HG03565 (cell line): ENCODE data around the gene HOXD8.

Source experiments
- ATAC-seq: cut with Tn5 transposase; IDR thresholded peaks from one replicate; pipeline ENCODE4 v1.9.1; 2021; ENCODE audit warnings: mild to moderate bottlenecking, moderate library complexity; ENCODE audit not compliant: unreplicated experiment

The HOXD8 gene

GRCh38 chr2:176128172-176128981, 1.1 kb upstream of the HOXD8 start:
- no peak for ATAC-seq

- ATAC-seq, result no peak
Measured at GRCh38 chr2:176129813-176130146, 275 bp downstream of the HOXD8 start.

- no peak for ATAC-seq
Measured at GRCh38 chr2:176130147-176130956, 847 bp downstream of the HOXD8 start.

GRCh38 chr2:176130957-176131847, 1.7 kb downstream of the HOXD8 start:
- no peak for ATAC-seq

GRCh38 chr2:176131848-176132158, 2.3 kb downstream of the HOXD8 start:
- no peak for ATAC-seq

- ATAC-seq, result no peak
Measured at GRCh38 chr2:176132205-176133171, 3.0 kb downstream of the HOXD8 start.

GRCh38 chr2:176133389-176133788, 3.9 kb downstream of the HOXD8 start:
- no peak for ATAC-seq

- ATAC-seq, result no peak
Measured at GRCh38 chr2:176134035-176134434, 4.5 kb downstream of the HOXD8 start.

- no peak for ATAC-seq
Measured at GRCh38 chr2:176135035-176135440, 5.5 kb downstream of the HOXD8 start.

- no peak for ATAC-seq
Measured at GRCh38 chr2:176136374-176137251, 7.1 kb downstream of the HOXD8 start.

GRCh38 chr2:176137252-176137580, 7.7 kb downstream of the HOXD8 start:
- ATAC-seq, result no peak

GRCh38 chr2:176137906-176138305, 8.4 kb downstream of the HOXD8 start:
- no peak for ATAC-seq

- ATAC-seq, result no peak
Measured at GRCh38 chr2:176138526-176138922, 9.0 kb downstream of the HOXD8 start.

GRCh38 chr2:176138923-176139660, 9.6 kb downstream of the HOXD8 start:
- no peak for ATAC-seq

GRCh38 chr2:176139661-176140512, 10.4 kb downstream of the HOXD8 start:
- ATAC-seq, result no peak

GRCh38 chr2:176140513-176141317, 11.2 kb downstream of the HOXD8 start:
- peak; percentile 88 for ATAC-seq

GRCh38 chr2:176142281-176142680, 12.8 kb downstream of the HOXD8 start:
- ATAC-seq, result no peak
